ENCODE results near the gene GALR3.

DNA sequence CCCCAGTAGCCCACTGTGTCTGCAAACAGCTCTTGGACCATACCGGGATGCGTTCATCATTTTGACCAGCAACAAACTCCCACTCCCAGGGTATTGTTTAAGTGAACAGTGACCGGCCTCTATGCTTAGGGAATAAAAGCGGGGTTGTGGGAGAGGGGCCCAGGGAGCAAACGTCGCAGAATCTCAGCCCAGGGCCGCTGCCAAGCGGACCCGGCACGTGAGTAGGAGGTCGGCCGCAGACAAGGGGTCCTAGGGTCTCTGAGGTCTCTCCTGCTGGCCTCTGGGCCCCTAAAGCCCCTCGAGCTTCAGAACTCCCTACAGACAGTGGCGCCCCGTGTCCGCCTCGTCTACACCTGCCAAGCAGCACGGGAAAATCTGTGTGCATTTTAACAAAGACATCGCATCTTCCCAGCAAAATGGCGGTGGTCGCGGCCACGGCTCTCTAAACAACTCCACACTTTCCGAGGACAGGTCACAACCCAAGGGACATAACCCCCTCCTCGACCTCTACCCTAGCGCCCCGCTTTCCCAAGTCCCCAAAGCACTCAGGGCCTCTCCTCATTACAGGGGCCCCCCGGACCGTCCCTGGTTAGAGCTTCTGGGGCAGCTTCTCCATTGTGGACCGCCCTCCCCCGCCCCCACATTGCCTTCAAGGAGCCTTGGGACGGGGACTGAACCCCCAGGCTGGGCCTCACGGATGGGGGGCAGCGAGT is 19.4 kb upstream of the GALR3 start:
- TF ChIP-seq POLR2AphosphoS5 (IDR thresholded peaks at IDR 0.05; ENCODE audit: borderline replicate concordance, low read depth, low read length) = no peak
- TF ChIP-seq EZH2 (IDR thresholded peaks at IDR 0.05) = no peak
- TF ChIP-seq FOXP2 (optimal IDR thresholded peaks at IDR 0.05; ENCODE audit: control extremely low read depth, extremely low read length, insufficient read depth) = no peak

Measured in SK-N-MC (cell line).